ENCODE data around the gene CDX1.

Gene CDX1

DNA sequence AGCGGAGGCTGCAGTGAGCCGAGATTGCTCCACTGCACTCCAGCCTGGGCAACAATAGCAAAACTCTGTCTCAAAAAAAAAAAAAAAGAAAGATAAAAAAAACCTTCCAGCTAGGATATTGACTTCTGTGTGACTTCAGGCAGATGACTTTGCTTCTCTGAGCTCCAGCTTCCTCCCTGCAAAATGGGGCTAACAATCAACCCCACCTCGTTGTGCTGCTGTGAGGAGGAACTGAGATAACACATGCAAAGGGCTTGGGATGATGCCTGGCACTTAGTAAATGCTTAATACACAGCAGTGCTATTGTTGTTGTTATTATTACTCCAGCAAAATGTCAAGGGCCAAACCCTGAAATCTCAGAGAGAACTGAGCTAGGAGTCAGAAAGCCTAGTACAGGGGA lies 3.5 kb upstream of the CDX1 start:
- no peaks in the 10 kb centered on the region for H3K4me1 Mint-ChIP-seq
- ATAC-seq (no peak), DNase-seq (no peak)
- H3K9me3 Mint-ChIP-seq, result no peaks in the 10 kb centered on the region
- H3K4me3 Mint-ChIP-seq, result no peak overlapping the region
- H3K27ac Mint-ChIP-seq, result no peak overlapping the region
- peaks cover 37% of the 10 kb centered on the region for H3K27me3 Mint-ChIP-seq

DNA sequence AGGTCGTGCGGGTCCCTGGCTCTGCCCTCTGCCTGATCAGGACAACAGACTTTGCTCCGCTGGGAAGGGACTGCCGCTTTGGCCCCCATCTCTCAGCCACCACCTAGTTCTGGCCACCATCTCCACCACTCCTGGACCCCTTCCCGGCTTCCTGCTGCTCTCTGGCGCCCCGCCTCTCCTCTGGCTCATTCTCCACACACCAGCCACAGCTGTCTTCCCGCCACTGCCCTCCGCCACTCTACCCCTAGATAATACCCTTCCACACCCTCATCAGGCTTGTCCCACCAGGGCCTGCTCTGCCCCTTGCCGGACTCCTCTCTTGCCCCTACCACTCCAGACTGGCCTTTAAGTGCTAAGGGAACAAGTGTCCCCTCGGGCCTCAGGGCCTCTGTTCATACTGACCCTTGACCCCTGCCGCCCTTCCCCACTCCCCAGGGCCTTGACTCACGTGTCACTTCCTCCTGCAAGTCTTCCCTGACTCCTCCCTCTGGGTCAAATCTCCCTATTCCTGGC lies 3.0 kb upstream of the CDX1 start:
- Mint-ChIP-seq H3K4me1 (no peaks in the 10 kb centered on the region), H3K27ac (no peak overlapping the region), H3K4me3 (no peak overlapping the region), H3K9me3 (no peaks in the 10 kb centered on the region), H3K27me3 (peaks cover 43% of the 10 kb centered on the region)
- ATAC-seq, result no peak
- no peak for DNase-seq

DNA sequence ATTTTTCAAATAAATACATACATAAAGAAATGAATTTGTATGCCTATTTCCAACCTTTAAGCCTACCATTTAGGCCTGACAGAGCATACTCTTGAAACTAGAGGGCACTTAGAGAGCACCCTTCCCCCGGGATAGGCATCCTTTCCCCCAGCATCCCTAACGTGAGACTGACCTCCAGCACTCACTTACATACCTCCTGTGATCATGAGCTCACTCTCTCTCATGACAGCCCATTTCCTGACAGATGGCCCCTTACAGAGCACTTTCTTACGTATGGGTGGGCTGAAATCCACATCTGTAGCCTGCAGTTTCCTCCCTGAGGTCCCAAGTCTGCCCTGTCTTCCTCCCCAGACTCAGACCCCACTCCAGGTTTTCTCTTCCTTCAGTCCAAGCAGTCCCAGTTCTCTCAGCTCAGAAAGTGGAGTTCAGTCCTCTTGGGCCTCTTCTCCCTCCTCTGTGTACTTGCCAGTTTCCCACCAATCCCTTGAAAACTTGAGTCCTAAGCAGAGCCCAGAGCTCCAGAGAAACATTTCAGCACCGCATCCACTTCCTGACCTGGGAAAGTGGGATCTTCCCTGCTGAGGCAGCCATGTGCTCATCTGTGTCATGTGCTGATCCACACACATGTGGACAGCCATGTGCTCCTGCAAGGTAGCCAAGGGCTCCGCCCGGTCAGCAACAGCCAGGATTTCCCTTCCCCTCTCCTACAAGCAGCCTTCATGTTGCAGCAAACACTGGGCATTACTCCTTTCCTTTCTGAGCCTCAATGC lies 2.2 kb upstream of the CDX1 start:
- Mint-ChIP-seq H3K9me3 (no peaks in the 10 kb centered on the region), H3K27ac (no peak overlapping the region), H3K4me1 (no peaks in the 10 kb centered on the region), H3K27me3 (peaks cover 50% of the 10 kb centered on the region), H3K4me3 (no peak overlapping the region)
- no peak for ATAC-seq
- no peak for DNase-seq

DNA sequence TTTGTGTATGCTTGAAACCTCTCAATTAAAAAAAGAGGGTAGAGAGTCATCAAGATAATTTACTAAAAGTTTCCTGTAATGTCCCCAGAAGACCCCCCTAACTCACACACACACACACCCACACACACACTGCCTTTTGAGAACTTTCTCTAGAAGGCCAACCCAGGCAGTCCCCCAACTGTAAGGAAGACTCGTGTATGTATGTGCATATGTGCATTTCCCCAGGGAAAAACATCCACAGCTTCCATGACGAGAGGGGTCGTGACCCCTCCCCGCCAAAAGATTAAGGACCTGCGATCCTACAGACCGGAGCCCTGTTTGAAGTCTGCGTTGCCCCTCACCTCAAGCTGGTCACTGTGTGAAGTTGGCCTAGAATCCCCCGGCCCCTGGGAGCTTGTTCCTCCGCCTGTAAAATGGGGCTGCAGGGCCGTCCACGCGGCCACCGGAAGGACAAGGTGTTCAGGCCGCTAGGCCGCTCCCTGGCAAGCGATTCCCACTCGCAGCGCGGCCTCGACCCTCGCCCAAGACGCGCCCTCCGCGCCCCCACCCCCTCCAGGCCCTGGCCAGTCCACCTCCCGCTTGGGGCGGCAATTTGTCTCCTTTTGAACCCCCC lies 435 bp upstream of the CDX1 start:
- peaks cover 62% of the 10 kb centered on the region for H3K27me3 Mint-ChIP-seq
- DNase-seq (no peak), ATAC-seq (no peak)
- no peak overlapping the region for H3K27ac Mint-ChIP-seq
- H3K4me1 Mint-ChIP-seq, result no peaks in the 10 kb centered on the region
- H3K9me3 Mint-ChIP-seq, result no peaks in the 10 kb centered on the region
- H3K4me3 Mint-ChIP-seq, result no peak overlapping the region

DNA sequence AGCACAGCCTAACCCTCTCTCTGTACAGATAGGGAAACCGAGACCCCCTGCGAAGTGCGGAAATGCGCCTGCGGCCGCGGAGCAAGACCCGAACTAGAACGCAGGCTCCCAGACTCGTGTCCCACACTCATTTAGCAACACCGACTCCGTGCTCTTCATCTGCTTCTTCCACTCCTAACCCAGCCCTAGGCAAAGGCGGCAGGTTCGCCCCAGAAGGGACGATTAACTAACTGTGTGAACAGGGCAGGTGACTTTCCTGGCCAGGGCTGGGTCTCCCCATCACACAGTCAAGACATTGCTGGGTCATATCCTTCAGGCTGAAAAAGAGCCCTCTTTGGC lies 903 bp downstream of the CDX1 start:
- H3K27me3 Mint-ChIP-seq, result peaks cover 74% of the 10 kb centered on the region
- no peak overlapping the region for H3K27ac Mint-ChIP-seq
- no peaks in the 10 kb centered on the region for H3K4me1 Mint-ChIP-seq
- no peaks in the 10 kb centered on the region for H3K9me3 Mint-ChIP-seq
- H3K4me3 Mint-ChIP-seq, result no peak overlapping the region
- ATAC-seq (no peak), DNase-seq (no peak)

DNA sequence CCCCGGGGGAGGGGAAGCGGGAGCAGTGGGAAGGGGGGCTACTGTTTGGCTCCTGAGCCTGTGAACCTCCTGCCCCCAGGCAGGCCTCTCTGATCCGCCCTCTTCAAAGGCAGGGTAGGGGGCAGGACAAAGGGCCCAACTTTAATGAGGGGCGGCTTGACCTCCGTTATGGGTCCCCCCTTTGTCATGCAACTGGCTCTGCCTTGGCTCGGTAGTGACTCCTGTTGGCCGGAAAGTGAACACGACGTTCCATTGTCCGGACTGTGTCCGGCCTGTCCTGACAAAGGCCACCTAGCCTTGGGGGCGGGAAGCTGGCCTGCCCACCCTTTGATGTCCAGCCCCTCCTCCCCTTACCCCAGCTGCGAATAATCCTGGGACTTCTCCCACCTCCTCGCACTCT lies 1.3 kb downstream of the CDX1 start:
- DNase-seq, result no peak
- Mint-ChIP-seq H3K4me3 (no peak overlapping the region), H3K4me1 (no peaks in the 10 kb centered on the region), H3K27me3 (peaks cover 77% of the 10 kb centered on the region), H3K27ac (no peak overlapping the region), H3K9me3 (no peaks in the 10 kb centered on the region)
- ATAC-seq, result no peak

DNA sequence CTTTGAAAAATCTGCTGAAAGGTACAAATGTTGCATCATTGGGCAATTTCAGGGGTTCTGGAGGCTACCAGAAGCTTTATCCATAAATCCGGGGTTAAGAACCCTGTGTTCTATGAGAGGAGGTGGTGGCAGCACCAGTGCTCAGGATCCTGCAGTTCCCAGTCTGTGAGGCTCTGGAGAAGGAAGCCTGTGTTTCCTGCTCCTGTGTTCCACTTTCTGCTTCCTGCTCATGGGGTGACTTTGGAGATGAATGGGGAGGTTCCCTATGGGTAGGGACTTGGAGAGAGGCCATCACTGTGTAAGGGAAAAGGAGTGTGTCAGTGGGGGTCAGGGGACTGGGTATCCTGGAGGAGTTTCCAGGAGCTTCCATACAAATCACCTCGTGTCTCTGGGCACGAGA lies 2.3 kb downstream of the CDX1 start:
- Mint-ChIP-seq H3K4me1 (no peaks in the 10 kb centered on the region), H3K27ac (no peak overlapping the region), H3K27me3 (peaks cover 86% of the 10 kb centered on the region), H3K4me3 (no peak overlapping the region), H3K9me3 (no peaks in the 10 kb centered on the region)
- ATAC-seq (no peak), DNase-seq (no peak)

DNA sequence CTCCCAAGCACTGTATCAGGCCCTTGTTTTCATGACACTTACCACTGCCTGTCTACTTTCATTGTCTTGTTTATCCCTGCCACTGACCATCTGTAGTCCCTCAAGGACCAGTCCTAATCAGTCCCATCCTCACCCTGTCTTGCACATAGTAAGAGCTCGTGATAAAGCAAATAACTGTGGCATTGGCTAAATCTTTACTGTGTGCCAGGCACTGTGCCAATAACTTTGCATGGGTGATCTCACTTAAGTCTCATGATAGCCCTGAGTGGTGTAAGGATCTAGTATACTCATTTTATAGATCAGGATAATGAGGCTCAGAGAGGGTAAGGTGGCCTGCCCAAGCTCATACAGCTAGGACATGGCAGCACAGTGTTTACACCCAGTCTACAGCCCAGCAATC lies 5.6 kb downstream of the CDX1 start:
- H3K4me1 Mint-ChIP-seq, result no peaks in the 10 kb centered on the region

DNA sequence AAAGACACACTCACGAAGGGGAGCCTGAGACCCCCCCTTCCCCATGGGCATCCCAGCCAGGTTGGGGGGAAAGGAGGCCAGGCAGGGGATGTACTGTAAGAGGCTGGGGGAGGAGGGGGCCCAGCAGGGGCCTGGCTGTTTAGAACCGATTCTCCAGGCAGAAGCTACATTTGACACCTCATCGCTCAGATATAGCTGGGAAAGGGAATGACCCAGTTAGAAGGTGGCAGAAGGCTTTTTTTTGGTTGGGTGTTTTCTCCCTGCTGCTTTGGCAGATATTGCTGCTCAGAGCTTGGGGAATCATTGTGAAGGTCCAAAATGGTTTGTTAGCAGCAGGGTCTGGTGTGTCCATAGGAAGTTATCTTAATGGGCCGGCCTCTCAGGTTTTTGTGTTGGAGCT lies 6.0 kb downstream of the CDX1 start:
- H3K9me3 Mint-ChIP-seq, result no peaks in the 10 kb centered on the region
- H3K4me1 Mint-ChIP-seq, result no peaks in the 10 kb centered on the region
- no peak overlapping the region for H3K27ac Mint-ChIP-seq
- no peak overlapping the region for H3K4me3 Mint-ChIP-seq
- H3K27me3 Mint-ChIP-seq, result peaks cover 64% of the 10 kb centered on the region
- DNase-seq (no peak), ATAC-seq (no peak)

More for the DNA sequence above, 5.6 kb downstream of the CDX1 start:
- ATAC-seq, result peak; percentile 27
- Mint-ChIP-seq H3K27ac (no peak overlapping the region), H3K4me3 (no peak overlapping the region), H3K27me3 (peaks cover 68% of the 10 kb centered on the region), H3K9me3 (no peaks in the 10 kb centered on the region)
- DNase-seq, result no peak

DNA sequence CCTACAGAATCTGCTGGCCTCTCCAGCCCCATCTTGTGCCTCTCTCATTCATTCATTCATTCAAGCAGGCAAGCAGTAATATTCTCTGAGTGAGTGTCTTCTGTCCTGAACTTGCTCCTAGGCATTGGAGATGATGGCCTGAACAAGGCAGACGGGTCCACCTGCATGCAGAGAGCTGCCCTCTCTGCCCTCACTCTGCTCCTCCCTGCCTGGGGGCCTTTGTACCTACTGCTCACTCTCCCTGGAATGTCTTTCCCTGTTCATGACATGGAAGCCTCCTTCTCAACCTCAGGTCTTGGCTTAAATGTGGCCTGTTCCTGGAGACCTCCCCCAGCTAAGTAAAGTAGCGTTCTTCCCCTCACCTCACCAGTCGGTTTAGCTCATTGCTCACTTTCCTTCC lies 6.6 kb downstream of the CDX1 start:
- Mint-ChIP-seq H3K4me3 (no peak overlapping the region), H3K27me3 (peaks cover 58% of the 10 kb centered on the region), H3K4me1 (no peaks in the 10 kb centered on the region), H3K9me3 (no peaks in the 10 kb centered on the region), H3K27ac (no peak overlapping the region)
- no peak for ATAC-seq
- no peak for DNase-seq

DNA sequence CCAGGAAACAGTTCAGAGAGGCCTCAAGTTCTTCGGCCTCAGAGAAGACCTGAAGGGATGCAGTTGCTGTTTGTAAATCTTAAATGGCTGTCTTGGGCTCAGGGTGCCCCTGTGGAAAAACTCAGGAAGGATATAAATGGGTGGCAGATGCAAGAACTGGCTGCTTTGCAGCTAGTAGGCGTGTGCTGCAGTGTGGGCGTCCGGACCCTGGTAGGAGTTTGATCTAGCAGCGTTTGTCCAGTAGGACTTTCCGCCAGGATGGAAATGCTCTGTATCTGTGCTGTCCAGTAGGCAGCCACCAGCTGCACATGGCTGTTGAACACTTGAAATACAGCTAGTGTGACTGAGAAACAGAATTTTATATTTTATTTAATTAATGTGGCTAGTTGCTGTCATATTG lies 7.7 kb downstream of the CDX1 start:
- H3K9me3 Mint-ChIP-seq, result no peaks in the 10 kb centered on the region
- no peak for ATAC-seq
- H3K4me1 Mint-ChIP-seq, result no peaks in the 10 kb centered on the region
- DNase-seq, result no peak
- H3K4me3 Mint-ChIP-seq, result no peak overlapping the region
- peaks cover 47% of the 10 kb centered on the region for H3K27me3 Mint-ChIP-seq
- no peak overlapping the region for H3K27ac Mint-ChIP-seq

DNA sequence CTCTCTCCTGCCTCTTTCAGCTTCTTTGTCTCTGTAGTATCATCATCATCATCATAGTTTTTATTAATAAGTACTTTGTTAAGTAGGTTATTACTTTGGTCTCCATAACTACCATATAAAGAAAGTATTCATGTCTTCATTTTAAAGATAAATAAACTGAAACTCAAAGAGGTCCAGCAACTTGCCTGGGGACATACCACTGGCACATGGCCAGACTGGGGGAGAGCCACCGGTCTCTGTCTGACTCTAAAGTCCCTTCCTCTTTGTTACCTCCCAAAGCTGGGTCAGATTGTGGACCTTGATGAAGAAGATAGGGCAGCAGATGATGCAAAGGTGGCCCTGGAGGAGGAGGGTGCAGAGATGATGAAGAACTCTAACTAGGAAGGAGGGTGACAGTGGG lies 8.5 kb downstream of the CDX1 start:
- H3K27me3 Mint-ChIP-seq, result peaks cover 39% of the 10 kb centered on the region
- no peak overlapping the region for H3K4me3 Mint-ChIP-seq
- no peak overlapping the region for H3K27ac Mint-ChIP-seq
- ATAC-seq (no peak), DNase-seq (no peak)
- no peaks in the 10 kb centered on the region for H3K9me3 Mint-ChIP-seq
- H3K4me1 Mint-ChIP-seq, result no peaks in the 10 kb centered on the region

DNA sequence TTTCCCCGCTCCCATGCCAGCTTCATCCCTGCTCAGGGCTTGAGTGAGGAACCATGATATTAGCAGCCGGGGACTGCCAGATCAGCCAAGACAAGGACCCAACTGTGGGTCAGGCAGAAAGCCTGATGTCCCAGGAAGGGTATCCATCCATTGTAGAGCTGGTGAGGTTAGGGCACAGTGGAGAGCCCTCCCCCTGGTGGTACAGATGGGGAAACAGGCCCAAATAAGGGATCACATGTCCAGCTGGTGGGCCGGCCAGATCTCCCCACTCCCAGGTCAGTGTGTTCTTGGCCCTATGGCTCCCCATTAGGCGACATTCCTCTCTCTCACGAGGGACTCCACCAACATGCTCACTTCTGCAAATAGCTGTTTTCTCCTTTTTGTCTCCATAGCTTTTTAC lies 9.0 kb downstream of the CDX1 start:
- Mint-ChIP-seq H3K27me3 (peaks cover 35% of the 10 kb centered on the region), H3K27ac (no peak overlapping the region), H3K4me1 (no peaks in the 10 kb centered on the region), H3K9me3 (no peaks in the 10 kb centered on the region), H3K4me3 (no peak overlapping the region)
- ATAC-seq (peak; percentile 32), DNase-seq (no peak)

DNA sequence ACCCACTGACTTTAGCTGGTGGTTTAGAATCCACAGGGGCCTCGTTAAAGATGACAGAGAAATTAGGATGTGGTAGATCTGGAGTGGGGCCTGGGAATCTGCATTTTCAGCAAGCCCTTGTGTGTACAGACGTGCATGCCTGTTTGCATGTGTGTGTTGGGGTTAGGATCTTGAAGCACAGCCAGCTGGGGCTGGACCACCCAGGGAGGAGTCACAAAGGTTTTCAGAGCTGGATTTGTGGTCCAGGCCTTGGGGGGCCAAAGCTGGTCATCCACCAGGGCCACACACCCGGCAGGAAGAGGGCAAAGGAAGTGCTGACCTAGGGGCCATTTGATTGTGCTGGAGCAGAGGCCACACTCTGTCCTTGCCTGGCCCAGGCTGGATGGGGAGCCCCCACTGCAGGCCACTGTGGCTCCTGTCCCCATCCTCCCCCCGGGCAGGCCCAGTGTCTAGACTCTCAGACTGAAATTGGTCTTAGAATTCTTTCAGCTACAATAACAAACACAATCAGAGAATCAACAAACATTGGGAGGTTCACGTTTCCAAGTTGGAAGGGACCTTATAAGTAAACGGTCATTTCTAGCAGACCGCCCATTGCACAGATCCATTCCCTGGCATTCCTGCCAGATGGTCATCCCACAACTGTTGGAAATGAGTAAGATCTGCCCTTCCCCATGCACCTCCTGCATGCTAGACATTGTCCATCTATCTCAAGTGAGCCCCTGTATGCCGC lies 10.3 kb downstream of the CDX1 start:
- Mint-ChIP-seq H3K9me3 (no peaks in the 10 kb centered on the region), H3K4me3 (no peak overlapping the region), H3K4me1 (no peaks in the 10 kb centered on the region), H3K27me3 (peaks cover 21% of the 10 kb centered on the region), H3K27ac (no peak overlapping the region)
- no peak for ATAC-seq
- no peak for DNase-seq

DNA sequence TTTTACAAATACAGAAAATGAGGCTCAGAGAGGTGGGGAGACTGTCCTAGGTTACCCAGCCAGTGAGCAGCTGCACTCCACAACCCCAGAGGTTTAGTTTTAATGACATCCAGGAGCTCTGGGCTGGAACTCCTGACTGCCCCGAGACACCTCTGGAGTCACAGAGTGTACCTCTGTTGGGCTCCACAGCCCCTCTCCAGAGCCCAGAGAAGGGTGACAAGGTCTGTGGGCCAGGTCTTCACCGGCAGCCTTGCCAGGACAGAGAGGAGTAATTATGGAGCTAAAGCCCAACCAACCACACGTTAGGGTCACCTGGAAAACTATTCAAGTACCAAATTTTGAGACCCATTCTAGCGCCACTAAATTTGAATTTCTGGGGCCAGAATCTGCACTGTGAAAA lies 11.1 kb downstream of the CDX1 start:
- Mint-ChIP-seq H3K27ac (no peak overlapping the region), H3K4me1 (no peaks in the 10 kb centered on the region), H3K9me3 (no peaks in the 10 kb centered on the region), H3K4me3 (no peak overlapping the region), H3K27me3 (peaks cover 13% of the 10 kb centered on the region)
- ATAC-seq, result no peak
- DNase-seq, result no peak

DNA sequence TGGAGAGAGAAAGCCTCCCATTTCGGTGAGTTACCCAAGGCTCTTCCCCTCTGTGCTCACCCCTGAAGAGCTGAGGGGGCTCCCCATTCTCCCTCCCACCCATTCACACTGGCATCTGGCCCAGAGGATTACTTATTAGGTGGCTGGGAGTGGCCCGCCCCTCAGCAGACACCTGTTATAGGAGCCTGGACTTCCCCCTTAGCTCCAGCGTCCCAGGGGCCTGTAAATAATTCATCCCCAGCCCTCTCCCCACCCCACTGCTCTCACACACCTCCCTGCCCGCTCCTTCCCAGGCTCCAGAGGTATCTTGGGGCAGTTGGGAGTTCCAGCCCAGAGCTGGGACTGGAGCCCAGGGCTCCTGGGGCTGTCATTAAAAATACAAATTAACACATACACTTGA lies 11.7 kb downstream of the CDX1 start:
- H3K27me3 Mint-ChIP-seq, result peaks cover 9% of the 10 kb centered on the region
- no peak overlapping the region for H3K4me3 Mint-ChIP-seq
- H3K27ac Mint-ChIP-seq, result no peak overlapping the region

More for the DNA sequence above, 11.7 kb downstream of the CDX1 start:
- DNase-seq, result no peak
- Mint-ChIP-seq H3K4me1 (no peaks in the 10 kb centered on the region), H3K9me3 (no peaks in the 10 kb centered on the region)
- no peak for ATAC-seq

Data from stimulated activated naive CD8-positive, alpha-beta T cell treated with anti-CD3 and anti-CD28 coated beads, Interleukin-15, amount 100 ng/mL, for 72 hours (primary cell).